ENCODE results near the gene ZDHHC1. TPM values are rescaled to one million over a fixed set of nuclear protein-coding genes. Genes with fewer than 3 reads are reported as not detected.

Gene ZDHHC1
- total RNA-seq, 4 donors from 2014 or later = 33.3 to 63.8 (median 50.9) TPM

GRCh38 chr16:67431775-67432505 is 15.7 kb upstream of the ZDHHC1 start:
- Histone ChIP-seq H3K36me3 (peaks cover 0 to 5% of the 10 kb centered on the region in 2 donors), H3K4me1 (peaks cover 56 to 86% of the 10 kb centered on the region in 2 donors), H3K27ac (peak overlapping the region; percentile 87 to 91 (median 90)), H3K9me3 (no peaks in the 10 kb centered on the region), H3K4me3 (replicated peaks in 1 of 3) (peak overlapping the region in 1 of 3 donors; percentile 40), H3K27me3 (no peaks in the 10 kb centered on the region)
- no peak for DNase-seq
- TF ChIP-seq POLR2A (IDR thresholded peaks at IDR 0.05) (no peak), CTCF (IDR thresholded peaks at IDR 0.05) (no peak)
- 38% methylated on average over 10 to 12 of the region's 13 CpGs for WGBS, 2 donors
- intact Hi-C loops (cut with DNase I) = no loop called here

- peak in 1 of 2 donors; percentile 64 for TF ChIP-seq POLR2A (IDR thresholded peaks at IDR 0.05)
- TF ChIP-seq CTCF (IDR thresholded peaks at IDR 0.05) = peak in 1 of 6 experiments; percentile 35
- Histone ChIP-seq H3K27me3 (no peaks in the 10 kb centered on the region), H3K36me3 (no peaks in the 10 kb centered on the region), H3K27ac (peak within 1 kb of the TSS; percentile 87 to 91 (median 90)), H3K4me1 (peaks cover 56 to 81% of the 10 kb centered on the region in 2 donors), H3K4me3 (replicated peaks in 1 of 3) (peak within 1 kb of the TSS in 1 of 3 donors; percentile 40), H3K9me3 (no peaks in the 10 kb centered on the region)
- 2 to 3% methylated on average over 9 to 18 of the region's 87 CpGs for WGBS, 2 donors
- intact Hi-C loops (cut with DNase I) = no loop called here
- DNase-seq = peak; percentile 79 to 82
These were observed 14.9 kb upstream of the ZDHHC1 start, which contains the start of gene HSD11B2 for GRCh38 chr16:67430977-67431774. HSD11B2 (plus strand) TSS chr16:67431121; CDS start chr16:67431249, 128 bp downstream.

GRCh38 chr16:67430504-67430976 is 14.3 kb upstream of the ZDHHC1 start:
- peak overlapping the region; percentile 74 to 90 (median 77) for H3K27ac ChIP-seq
- intact Hi-C loops (cut with DNase I) = no loop called here
- peak; percentile 76 to 81 for DNase-seq
- no peaks in the 10 kb centered on the region for H3K27me3 ChIP-seq
- H3K4me3 ChIP-seq (replicated peaks in 1 of 3) = peak overlapping the region in 1 of 3 donors; percentile 40
- H3K4me1 ChIP-seq = peaks cover 53 to 78% of the 10 kb centered on the region in 2 donors
- H3K9me3 ChIP-seq = no peaks in the 10 kb centered on the region
- 0 to 1% methylated on average over 8 to 41 of the region's 53 CpGs for WGBS, 2 donors
- TF ChIP-seq CTCF (IDR thresholded peaks at IDR 0.05) (no peak), POLR2A (IDR thresholded peaks at IDR 0.05) (peak in 1 of 2 donors; percentile 40)
- H3K36me3 ChIP-seq = no peaks in the 10 kb centered on the region

- 56 to 62% methylated on average over 10 to 11 of the region's 13 CpGs for WGBS, 2 donors
- no peaks in the 10 kb centered on the region for H3K27me3 ChIP-seq
- no peak for DNase-seq
- H3K36me3 ChIP-seq = no peaks in the 10 kb centered on the region
- H3K27ac ChIP-seq = peak overlapping the region; percentile 74 to 90 (median 77)
- no peaks in the 10 kb centered on the region for H3K9me3 ChIP-seq
- TF ChIP-seq POLR2A (IDR thresholded peaks at IDR 0.05) = no peak
- no peak for TF ChIP-seq CTCF (IDR thresholded peaks at IDR 0.05)
- intact Hi-C loops (cut with DNase I) = loop anchor here (5.0 kb wide), 1 partner anchor 37 kb away; no protein-coding TSS in a partner anchor
- H3K4me3 ChIP-seq (replicated peaks in 1 of 3) = peak overlapping the region in 1 of 3 donors; percentile 40
- H3K4me1 ChIP-seq = peaks cover 53 to 78% of the 10 kb centered on the region in 2 donors
These were observed 13.7 kb upstream of the ZDHHC1 start for GRCh38 chr16:67429799-67430503.

Data from thyroid gland (tissue), 4 donors.